HFFc6 (cell line): ENCODE results near the gene EML4. TPM values are rescaled to one million over a fixed set of nuclear protein-coding genes. Genes with fewer than 3 reads are reported as not detected.

Source experiments
- DNase-seq: peaks from one replicate; pipeline ENCODE4 v3.0.0-alpha.2; 2018
- H3K27ac Mint-ChIP-seq: 2 replicates; pipeline ENCODE4 v1.8.0; 2020; ENCODE audit warnings: mild to moderate bottlenecking, mixed read lengths
- H3K27me3 Mint-ChIP-seq: 2 replicates; pipeline ENCODE4 v1.8.0; 2021; ENCODE audit warnings: mild to moderate bottlenecking, moderate library complexity, mixed read lengths; ENCODE audit not compliant: insufficient read depth
- H3K36me3 Mint-ChIP-seq: 2 replicates; pipeline ENCODE4 v1.8.0; 2021; ENCODE audit warnings: low read depth, mixed read lengths
- H3K4me1 Mint-ChIP-seq: 2 replicates; pipeline ENCODE4 v1.8.0; 2020; ENCODE audit warnings: low read depth, mixed read lengths
- H3K4me3 Mint-ChIP-seq: 2 replicates; pipeline ENCODE4 v1.8.0; 2020; ENCODE audit warnings: mild to moderate bottlenecking, moderate library complexity, mixed read lengths
- H3K9me3 Mint-ChIP-seq: 2 replicates; pipeline ENCODE4 v1.8.0; 2020; ENCODE audit warnings: mild to moderate bottlenecking, mixed read lengths
- CTCF ChIP-seq: fragments of 200-600 bp; sonication (generic); IDR thresholded peaks from 2 replicates; pipeline ENCODE4 v1.5.0; 2021; ENCODE audit warnings: antibody characterized with exemption, mild to moderate bottlenecking
- total RNA-seq, 6 experiments: library from RNA; stranded (reverse); fragmentation: NEBNext Ultra II Directional; extraction: Animal tissue kit (Norgen Biotek cat#: 25700); gene quantifications; 2 replicates in 1 of 6; 3 replicates in 5 of 6; pipeline ENCODE4 v1.2.3, GENCODE V29; 2021

Gene EML4
- total RNA-seq, 6 experiments from 2014 or later, result 31.7 to 35.8 (median 33.6) TPM

DNA sequence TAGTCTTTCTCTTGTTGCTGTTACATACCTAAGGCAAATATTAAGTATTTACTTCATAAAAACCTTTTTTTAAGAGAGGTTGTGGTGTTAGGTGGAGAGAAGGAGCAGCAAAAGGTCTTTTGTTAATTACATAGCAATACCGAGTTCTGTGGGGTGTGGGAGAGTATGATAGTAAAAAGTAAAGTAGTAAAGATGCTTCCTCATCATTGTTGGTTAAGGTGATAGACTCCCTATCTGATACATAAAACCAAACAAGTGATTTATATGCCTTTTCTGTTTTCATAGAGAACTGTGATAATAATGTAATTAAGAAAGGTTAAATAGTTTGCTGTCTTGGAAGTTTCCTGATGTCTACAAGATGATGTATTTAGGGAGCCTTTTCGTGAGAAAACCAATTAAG lies 75.4 kb downstream of the EML4 start:
- H3K4me1 Mint-ChIP-seq, result peaks cover 5% of the 10 kb centered on the region
- no peaks in the 10 kb centered on the region for H3K27me3 Mint-ChIP-seq
- H3K36me3 Mint-ChIP-seq, result peaks cover 10% of the 10 kb centered on the region
- TF ChIP-seq CTCF, result no peak
- DNase-seq, result no peak
- H3K4me3 Mint-ChIP-seq, result no peak overlapping the region
- no peak overlapping the region for H3K27ac Mint-ChIP-seq
- H3K9me3 Mint-ChIP-seq, result no peaks in the 10 kb centered on the region

DNA sequence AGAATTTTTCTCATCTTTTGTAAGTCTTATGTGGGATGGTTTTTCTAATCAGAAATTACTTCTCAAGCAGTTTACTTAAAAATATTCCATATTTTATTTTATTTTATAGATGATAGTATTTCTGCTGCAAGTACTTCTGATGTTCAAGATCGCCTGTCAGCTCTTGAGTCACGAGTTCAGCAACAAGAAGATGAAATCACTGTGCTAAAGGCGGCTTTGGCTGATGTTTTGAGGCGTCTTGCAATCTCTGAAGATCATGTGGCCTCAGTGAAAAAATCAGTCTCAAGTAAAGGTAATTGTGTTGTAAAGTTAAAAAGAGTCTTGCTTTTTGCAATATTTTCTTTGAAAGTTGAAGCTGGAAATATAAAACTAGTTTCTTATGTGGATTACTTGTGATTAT lies 76.2 kb downstream of the EML4 start:
- Mint-ChIP-seq H3K4me3 (no peak overlapping the region), H3K27ac (no peak overlapping the region), H3K4me1 (no peaks in the 10 kb centered on the region), H3K9me3 (no peaks in the 10 kb centered on the region), H3K27me3 (no peaks in the 10 kb centered on the region), H3K36me3 (peaks cover 10% of the 10 kb centered on the region)
- TF ChIP-seq CTCF, result no peak
- DNase-seq, result no peak

- no peak for TF ChIP-seq CTCF
- H3K9me3 Mint-ChIP-seq, result no peaks in the 10 kb centered on the region
- H3K4me3 Mint-ChIP-seq, result no peak overlapping the region
- peaks cover 10% of the 10 kb centered on the region for H3K36me3 Mint-ChIP-seq
- no peak for DNase-seq
- H3K4me1 Mint-ChIP-seq, result no peaks in the 10 kb centered on the region
- no peak overlapping the region for H3K27ac Mint-ChIP-seq
- H3K27me3 Mint-ChIP-seq, result no peaks in the 10 kb centered on the region
Measured at GRCh38 chr2:42246562-42246961, 77.4 kb downstream of the EML4 start.

- H3K9me3 Mint-ChIP-seq, result no peaks in the 10 kb centered on the region
- no peak for TF ChIP-seq CTCF
- DNase-seq, result no peak
- no peak overlapping the region for H3K27ac Mint-ChIP-seq
- no peaks in the 10 kb centered on the region for H3K27me3 Mint-ChIP-seq
- peaks cover 10% of the 10 kb centered on the region for H3K36me3 Mint-ChIP-seq
- H3K4me1 Mint-ChIP-seq, result no peaks in the 10 kb centered on the region
- no peak overlapping the region for H3K4me3 Mint-ChIP-seq
Measured at GRCh38 chr2:42248846-42249245, 79.7 kb downstream of the EML4 start.

DNA sequence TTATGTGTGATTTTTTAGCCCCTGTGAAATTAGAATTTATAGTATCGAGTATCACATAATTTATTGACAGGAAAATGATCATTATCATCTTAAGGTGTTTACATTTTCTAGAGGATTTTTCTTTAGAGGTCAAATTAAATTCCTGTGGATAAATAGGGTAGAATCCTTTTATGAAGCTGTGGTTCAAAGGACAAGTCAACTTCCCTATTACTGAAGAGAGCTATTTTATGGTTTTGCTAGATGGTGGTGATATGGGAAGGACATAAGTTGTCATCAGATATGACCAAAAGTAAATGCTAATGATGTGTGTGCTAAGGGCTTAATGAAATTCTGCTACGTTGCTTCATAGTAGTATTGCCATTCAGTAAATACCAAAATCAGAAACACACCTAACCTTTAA lies 80.1 kb downstream of the EML4 start:
- Mint-ChIP-seq H3K4me1 (peaks cover 3% of the 10 kb centered on the region; the same call in 1 of the 2 replicates), H3K36me3 (peaks cover 13% of the 10 kb centered on the region), H3K27me3 (no peaks in the 10 kb centered on the region; the same call in 1 of the 2 replicates), H3K4me3 (no peak overlapping the region), H3K27ac (no peak overlapping the region), H3K9me3 (no peaks in the 10 kb centered on the region)
- DNase-seq, result no peak
- no peak for TF ChIP-seq CTCF

DNA sequence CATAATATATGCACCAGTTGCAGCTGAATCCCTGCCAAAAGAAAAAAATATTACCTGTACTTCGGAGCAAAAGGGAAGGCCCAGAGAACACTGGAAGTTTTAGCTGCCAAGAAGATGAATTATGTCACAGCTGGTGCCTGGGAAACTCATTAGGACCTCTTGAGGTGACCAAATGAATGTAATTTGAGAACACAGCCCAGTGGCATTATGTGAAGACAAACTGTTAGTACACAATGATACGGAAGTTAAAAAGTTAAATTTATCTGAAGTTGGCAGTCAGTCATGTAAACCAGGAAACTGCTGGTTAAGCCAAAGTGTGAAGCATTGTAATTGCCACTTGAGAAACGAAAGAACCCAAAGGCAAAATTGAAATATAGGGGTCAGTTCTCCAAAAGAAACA lies 80.7 kb downstream of the EML4 start:
- no peak overlapping the region for H3K27ac Mint-ChIP-seq
- peaks cover 8% of the 10 kb centered on the region; the same call in 1 of the 2 replicates for H3K4me1 Mint-ChIP-seq
- peaks cover 18% of the 10 kb centered on the region for H3K36me3 Mint-ChIP-seq
- DNase-seq, result no peak
- no peak for TF ChIP-seq CTCF
- H3K4me3 Mint-ChIP-seq, result no peak overlapping the region
- no peaks in the 10 kb centered on the region for H3K9me3 Mint-ChIP-seq
- H3K27me3 Mint-ChIP-seq, result no peaks in the 10 kb centered on the region; the same call in 1 of the 2 replicates
